HG03196 (cell line): Measurements from ENCODE around the gene TMBIM4.
"Not testable (repeated sequence)": the region's sequence is repeated elsewhere in the genome, so short reads cannot be mapped to it uniquely, and the experiment has no call there.

Experiments
- ATAC-seq: cut with Tn5 transposase; IDR thresholded peaks from one replicate; pipeline ENCODE4 v1.9.1; 2021; ENCODE audit not compliant: unreplicated experiment

TMBIM4 gene

DNA sequence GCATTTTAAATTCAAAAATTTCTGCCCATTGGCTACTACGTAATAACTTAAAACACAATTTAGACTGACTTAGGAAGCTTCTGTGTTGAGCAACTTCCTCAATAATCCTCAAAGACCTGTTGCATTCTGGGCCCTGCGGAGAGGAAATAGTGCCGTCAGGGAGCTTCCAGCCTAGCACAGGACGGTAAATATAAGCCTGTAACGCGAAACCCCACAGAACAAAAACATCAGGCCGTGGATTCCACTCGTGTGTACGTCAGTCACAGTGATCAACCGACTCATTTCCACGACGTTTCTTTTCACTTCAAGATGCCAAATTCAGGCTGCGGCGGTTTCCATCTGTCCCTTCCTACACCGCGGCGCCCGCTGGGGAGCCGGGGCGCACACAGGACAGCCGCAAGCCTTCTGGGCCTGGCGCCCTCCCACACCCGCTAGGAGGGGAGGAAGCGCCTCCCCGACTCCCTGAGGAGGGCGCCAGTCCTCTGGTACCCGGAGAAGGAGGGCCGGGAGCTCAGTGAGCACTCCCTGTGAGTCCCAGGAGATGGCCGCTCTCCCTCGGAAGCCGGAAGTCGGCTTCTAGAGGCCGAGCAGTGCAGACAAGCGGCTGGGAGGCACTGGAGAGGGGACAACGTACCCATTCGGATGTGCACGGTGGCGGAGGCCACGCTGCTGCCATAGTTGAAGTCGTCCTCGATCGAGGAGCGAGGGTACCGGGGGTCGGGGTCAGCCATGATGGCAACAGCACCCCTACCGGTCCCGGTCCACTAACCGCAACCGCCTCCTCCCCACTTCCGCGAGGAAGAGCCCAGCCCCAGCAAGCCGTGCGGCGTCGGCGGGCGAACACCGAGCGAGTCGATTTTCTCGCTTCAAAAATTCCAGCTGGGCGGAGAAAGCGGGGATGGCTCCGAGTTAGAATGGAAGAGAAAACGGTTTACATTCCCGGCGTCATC lies at the start of gene TMBIM4:
Gene TMBIM4, minus strand, starts transcription at position 776 of the 950 bp plus-strand sequence. Its CDS starts 45 bp downstream, at position 731.
- peak; percentile 91 for ATAC-seq

- no peak for ATAC-seq
Observed at GRCh38 chr12:66217342-66217917, 47.6 kb upstream of the TMBIM4 start.

DNA sequence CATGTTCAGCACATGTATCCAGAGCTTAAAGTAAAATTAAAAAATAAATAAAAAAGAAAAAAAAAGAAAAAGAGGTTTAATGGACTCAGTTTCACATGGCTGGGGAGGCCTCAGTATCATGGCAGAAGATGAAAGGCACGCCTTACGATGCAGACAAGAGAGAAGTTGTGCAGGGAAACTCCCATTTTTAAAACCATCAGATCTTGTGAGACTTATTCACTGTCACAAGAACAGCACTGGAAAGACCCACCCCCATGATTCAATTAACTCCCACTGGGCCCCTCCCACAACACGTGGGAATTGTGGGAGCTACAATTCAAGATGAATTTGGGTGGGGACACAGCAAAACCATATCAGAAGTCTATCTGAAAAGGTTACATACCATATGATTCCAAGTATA lies 43.2 kb upstream of the TMBIM4 start:
- not testable (repeated sequence) for ATAC-seq

DNA sequence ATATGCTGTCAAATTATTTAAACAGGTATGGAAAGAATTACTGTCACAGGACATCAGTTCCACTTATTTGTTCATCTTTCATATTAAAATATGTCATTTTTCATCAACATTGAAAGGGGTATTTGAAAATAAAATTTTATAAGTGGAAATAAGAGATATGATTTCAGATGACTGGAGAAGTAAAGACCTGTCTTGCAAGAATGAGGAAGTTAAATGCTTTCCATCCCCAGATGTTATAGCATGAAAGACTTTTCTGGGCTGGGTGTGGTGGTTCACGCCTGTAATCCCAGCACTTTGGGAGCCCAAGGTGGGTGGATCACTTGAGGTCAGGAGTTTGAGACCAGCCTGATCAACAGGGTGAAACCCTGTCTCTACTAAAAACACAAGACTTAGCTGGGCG lies 41.8 kb upstream of the TMBIM4 start:
- ATAC-seq = not testable (repeated sequence)

DNA sequence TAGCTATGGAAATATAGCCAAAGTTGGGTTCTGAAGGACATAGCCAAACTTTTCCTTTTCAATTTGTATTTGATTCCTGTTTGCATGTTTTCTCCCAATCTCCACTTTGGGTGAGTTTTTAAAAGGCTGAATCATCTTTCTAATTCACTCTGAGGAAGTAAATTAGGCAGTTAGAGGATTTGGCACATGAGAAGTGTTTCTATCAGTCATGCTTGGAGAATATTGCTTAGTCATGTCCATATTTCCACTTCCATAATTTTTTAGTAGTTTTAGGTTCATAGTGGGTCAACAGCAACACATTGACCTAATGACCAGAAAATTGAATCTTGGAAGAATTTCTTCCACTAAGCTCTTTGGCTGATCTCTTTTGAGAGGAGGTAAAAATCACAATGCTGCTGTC lies 41.0 kb upstream of the TMBIM4 start:
- no peak for ATAC-seq

GRCh38 chr12:66206141-66206540 lies 36.3 kb upstream of the TMBIM4 start:
- no peak for ATAC-seq

GRCh38 chr12:66203820-66204219 lies 34.0 kb upstream of the TMBIM4 start:
- ATAC-seq = peak; percentile 56

- no peak for ATAC-seq
Observed at GRCh38 chr12:66199831-66200509, 30.2 kb upstream of the TMBIM4 start.

- no peak for ATAC-seq
Observed at GRCh38 chr12:66199141-66199540, 29.3 kb upstream of the TMBIM4 start.

DNA sequence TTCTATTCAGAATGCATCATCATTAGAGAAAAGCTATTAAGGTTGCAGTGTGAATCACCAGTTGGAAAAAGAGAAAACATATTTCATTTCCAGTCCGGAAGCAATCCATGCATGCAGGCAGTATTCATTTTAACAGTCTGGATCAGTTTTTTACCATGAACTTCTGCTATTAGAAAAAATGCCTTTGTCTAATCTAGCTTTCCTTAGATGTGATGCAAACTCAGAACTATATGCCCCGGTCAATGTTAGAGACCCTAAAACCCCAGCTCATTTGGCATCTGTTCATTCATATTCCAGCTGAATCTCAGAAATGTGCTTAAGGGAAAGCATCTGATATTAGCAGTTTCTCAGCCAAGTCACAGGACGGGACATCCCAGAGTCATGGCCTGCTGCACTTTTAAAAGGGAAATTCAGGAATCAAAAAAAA lies 27.7 kb upstream of the TMBIM4 start:
- no peak for ATAC-seq

- peak; percentile 76 for ATAC-seq
Observed at GRCh38 chr12:66196806-66197205, 27.0 kb upstream of the TMBIM4 start.

DNA sequence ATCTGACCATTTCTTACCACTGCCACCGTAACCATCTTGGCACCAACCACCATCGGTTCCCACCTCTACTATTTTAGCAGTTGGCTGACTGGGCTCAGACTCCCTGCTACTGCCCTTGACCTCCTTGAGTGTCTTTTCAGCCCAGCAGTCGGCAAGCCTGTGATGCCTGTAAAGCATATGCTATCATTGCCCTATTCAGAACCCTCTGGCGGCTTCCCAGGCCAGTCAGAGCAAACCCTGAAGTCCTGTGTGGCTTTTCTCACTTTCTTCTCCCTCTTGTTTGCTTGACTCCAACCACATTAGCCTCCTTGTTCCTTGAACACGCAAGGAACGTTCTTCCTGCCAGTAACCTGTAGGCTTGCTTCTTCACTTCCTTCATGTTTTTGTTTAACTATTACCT lies 25.4 kb upstream of the TMBIM4 start:
- ATAC-seq = no peak

- ATAC-seq = no peak
Observed at GRCh38 chr12:66194122-66194521, 24.3 kb upstream of the TMBIM4 start.

GRCh38 chr12:66191547-66192126 lies 21.8 kb upstream of the TMBIM4 start:
- ATAC-seq = no peak

- ATAC-seq = no peak
Observed at GRCh38 chr12:66190519-66191370, 20.9 kb upstream of the TMBIM4 start.

GRCh38 chr12:66189889-66190288 lies 20.1 kb upstream of the TMBIM4 start:
- no peak for ATAC-seq

GRCh38 chr12:66189486-66189843 lies 19.7 kb upstream of the TMBIM4 start:
- ATAC-seq = peak; percentile 5

DNA sequence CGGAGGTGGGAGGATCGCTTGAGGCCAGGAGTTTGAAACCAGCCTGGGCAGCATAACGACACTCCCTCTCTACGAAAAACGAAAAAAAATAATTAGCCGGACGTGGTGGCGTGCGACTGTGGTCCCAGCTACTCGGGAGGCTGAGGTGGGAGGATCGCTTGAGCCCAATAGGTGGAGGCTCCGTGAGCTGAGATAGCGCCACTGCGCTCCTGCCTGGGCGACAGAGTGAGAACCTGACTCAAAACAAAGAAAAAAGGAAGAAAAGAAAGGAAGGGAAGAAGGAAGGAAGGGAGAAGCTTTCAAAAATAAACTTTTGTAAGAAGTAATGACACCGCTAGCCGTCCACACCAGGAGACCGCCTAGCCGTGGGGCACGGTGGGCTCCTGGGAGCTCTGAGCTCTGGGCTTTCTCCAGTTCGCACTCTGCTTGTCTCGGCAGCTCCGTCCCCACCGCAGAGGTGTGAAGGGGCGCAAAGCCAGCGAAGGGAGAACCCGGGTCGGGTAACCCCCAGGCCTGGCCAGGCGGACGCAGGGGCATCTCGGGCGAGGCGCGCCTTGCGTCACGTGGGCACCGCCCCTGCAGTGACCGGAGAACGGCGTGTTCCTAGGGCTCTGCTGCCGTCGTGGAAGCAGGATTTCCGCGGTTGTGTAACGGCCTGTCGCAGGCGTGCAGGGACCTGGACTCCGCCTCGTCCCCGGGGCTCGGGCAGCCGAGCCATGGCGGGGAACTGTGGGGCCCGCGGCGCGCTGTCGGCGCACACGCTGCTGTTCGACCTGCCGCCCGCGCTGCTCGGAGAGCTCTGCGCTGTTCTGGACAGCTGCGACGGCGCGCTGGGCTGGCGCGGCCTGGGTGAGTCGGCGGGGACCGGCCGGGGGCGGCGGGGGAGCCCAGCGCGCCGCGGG lies 19.0 kb upstream of the TMBIM4 start, which contains the start of gene IRAK3:
Gene IRAK3, plus strand, starts transcription at position 631 of the 902 bp plus-strand sequence. Its CDS starts 86 bp downstream, at position 717.
- peak; percentile 57 for ATAC-seq

DNA sequence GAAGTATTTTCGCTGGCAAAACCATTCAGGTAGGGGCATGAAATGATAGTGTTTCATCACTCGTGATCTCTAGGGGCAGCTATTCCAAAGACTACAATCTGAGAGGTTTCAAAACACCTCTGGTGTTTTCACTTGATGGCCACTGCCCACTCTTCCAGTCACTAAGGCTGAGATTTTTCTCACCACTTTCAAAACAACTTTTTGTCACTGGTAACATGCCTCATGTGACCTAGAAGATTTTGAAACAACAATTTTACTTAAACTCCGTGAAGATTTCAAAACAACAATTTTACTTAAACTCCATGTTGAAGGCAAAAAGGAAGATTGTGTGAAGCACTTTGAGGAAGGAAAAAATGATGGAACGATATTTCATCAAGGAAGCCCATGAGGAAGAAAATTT lies 18.0 kb upstream of the TMBIM4 start:
- no peak for ATAC-seq
